ENCODE data around the gene STARD9.

- TF ChIP-seq ASH1L (IDR thresholded peaks at IDR 0.05; ENCODE audit: borderline replicate concordance, low read depth, partially characterized antibody): no peak
- TF ChIP-seq, protein P1, sequence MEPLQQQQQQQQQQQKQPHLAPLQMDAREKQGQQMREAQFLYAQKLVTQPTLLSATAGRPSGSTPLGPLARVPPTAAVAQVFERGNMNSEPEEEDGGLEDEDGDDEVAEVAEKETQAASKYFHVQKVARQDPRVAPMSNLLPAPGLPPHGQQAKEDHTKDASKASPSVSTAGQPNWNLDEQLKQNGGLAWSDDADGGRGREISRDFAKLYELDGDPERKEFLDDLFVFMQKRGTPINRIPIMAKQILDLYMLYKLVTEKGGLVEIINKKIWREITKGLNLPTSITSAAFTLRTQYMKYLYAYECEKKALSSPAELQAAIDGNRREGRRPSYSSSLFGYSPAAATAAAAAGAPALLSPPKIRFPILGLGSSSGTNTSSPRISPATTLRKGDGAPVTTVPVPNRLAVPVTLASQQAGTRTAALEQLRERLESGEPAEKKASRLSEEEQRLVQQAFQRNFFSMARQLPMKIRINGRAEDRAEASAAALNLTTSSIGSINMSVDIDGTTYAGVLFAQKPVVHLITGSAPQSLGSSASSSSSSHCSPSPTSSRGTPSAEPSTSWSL (CRISPR knock-in tag; IDR thresholded peaks at IDR 0.05; ENCODE audit: borderline replicate concordance): no peak
- no peak for TF ChIP-seq CTCF (IDR thresholded peaks at IDR 0.05 in 2 of 3, conservative IDR thresholded peaks at IDR 0.05 in 1 of 3; ENCODE audit: insufficient read depth in 2 of 3, low read depth in 1 of 3, low read length in 3 of 3)
- TF ChIP-seq, protein P2, sequence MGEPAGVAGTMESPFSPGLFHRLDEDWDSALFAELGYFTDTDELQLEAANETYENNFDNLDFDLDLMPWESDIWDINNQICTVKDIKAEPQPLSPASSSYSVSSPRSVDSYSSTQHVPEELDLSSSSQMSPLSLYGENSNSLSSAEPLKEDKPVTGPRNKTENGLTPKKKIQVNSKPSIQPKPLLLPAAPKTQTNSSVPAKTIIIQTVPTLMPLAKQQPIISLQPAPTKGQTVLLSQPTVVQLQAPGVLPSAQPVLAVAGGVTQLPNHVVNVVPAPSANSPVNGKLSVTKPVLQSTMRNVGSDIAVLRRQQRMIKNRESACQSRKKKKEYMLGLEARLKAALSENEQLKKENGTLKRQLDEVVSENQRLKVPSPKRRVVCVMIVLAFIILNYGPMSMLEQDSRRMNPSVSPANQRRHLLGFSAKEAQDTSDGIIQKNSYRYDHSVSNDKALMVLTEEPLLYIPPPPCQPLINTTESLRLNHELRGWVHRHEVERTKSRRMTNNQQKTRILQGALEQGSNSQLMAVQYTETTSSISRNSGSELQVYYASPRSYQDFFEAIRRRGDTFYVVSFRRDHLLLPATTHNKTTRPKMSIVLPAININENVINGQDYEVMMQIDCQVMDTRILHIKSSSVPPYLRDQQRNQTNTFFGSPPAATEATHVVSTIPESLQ (CRISPR knock-in tag; IDR thresholded peaks at IDR 0.05): no peak
Measured at GRCh38 chr15:42686281-42686680, 110.9 kb downstream of the STARD9 start.
